Upper lobe of left lung (tissue), 4 donors: ENCODE measurements around the gene HPD.

ENCODE experiments used
- POLR2AphosphoS5 ChIP-seq, 2 donors: sonication (generic); formaldehyde crosslinking; IDR thresholded peaks; one replicate each; pipeline ENCODE4 v1.5.1; 2017; ENCODE audit warnings: antibody characterized with exemption in 2 of 2
- TF ChIP-seq, protein P1 (sequence below), 6 experiments: fragments of 450-650 bp in 4 of 6; fragments of 200-600 bp in 2 of 6; sonication (generic) in 2 of 6; IDR thresholded peaks; one replicate each; pipeline ENCODE4 v1.5.1; 2016 to 2019; ENCODE audit warnings: antibody characterized with exemption in 6 of 6

DNA sequence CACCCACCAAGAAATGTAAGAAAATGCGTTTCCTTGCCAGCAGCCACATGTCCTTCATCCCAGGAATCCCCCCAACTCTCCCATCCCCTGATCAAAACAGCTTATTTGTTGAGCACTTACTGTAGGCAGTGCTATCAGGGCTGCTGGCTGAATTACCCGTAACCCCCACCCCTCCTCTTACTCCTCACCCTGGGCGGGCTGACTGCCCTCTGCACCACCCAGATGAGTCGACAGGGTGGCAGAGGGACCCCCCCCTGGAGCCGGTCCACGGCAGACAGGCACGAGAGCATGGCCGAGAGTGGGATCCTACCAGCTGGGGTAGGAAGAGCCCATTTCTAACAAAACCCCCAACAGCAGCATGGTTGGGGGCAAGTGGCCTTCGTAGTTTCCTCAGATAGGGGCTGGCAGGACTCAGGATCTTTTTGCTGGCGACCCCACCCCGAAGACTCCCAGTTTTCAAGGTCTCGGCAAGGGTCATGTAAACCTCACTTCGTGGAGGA, 64.1 kb downstream of the HPD start:
- TF ChIP-seq, protein P1, sequence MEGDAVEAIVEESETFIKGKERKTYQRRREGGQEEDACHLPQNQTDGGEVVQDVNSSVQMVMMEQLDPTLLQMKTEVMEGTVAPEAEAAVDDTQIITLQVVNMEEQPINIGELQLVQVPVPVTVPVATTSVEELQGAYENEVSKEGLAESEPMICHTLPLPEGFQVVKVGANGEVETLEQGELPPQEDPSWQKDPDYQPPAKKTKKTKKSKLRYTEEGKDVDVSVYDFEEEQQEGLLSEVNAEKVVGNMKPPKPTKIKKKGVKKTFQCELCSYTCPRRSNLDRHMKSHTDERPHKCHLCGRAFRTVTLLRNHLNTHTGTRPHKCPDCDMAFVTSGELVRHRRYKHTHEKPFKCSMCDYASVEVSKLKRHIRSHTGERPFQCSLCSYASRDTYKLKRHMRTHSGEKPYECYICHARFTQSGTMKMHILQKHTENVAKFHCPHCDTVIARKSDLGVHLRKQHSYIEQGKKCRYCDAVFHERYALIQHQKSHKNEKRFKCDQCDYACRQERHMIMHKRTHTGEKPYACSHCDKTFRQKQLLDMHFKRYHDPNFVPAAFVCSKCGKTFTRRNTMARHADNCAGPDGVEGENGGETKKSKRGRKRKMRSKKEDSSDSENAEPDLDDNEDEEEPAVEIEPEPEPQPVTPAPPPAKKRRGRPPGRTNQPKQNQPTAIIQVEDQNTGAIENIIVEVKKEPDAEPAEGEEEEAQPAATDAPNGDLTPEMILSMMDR (IDR thresholded peaks at IDR 0.05) = no peak
- no peak for TF ChIP-seq POLR2AphosphoS5 (IDR thresholded peaks at IDR 0.05)
